Cerebellar nuclear complex (tissue), 1 donor: ENCODE data around the gene NDUFAB1.
"Not testable (repeated sequence)": the region's sequence is repeated elsewhere in the genome, so short reads cannot be mapped to it uniquely, and the experiment has no call there.

Experiments used
- DNase-seq, 2 experiments: peaks; one replicate each; lab custom pipeline; 2025; lab: John Stamatoyannopoulos, UW

Gene NDUFAB1

DNA sequence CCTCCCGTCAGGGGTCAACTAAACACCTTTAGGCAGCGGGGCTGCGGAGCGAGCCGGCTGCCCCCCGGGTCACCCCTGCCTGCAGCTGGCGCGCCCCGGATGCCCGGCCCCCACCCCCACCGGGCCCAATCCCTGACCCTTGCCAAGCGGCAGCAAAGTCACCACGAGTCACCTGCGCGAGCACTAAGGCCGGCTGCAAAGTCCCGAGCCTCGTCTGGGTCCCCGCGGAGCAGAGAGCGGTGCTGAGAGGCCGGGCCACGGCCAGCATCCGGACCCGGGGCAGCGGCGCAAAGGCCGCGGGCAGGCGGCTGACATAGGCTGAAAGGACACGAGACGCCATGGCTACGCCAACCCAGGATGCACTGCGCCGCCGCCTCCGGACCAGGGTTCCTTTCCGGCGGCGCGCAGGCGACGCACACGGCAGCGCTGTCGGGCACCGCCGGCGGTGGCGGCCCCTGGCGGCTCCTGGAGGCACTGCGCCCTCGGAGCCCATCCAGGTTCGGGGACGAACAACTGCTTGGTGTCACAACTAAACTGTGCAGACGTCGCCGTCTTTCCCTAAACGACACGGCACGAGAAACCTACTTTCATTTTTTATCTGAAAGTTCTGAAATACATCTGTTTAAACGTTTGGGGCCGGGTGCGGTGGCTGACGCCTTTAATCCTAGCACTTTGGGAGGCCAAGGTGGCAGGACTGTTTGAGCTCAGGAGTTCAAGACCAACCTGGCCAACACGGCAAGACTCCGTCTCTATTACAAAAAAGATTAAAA, at the start of gene NDUFAB1:
TSS of gene NDUFAB1 (minus strand) at position 366 of the 770 bp plus-strand sequence. CDS start at position 340, 26 bp downstream.
- DNase-seq: peak in 1 of 2 experiments; percentile 37

DNA sequence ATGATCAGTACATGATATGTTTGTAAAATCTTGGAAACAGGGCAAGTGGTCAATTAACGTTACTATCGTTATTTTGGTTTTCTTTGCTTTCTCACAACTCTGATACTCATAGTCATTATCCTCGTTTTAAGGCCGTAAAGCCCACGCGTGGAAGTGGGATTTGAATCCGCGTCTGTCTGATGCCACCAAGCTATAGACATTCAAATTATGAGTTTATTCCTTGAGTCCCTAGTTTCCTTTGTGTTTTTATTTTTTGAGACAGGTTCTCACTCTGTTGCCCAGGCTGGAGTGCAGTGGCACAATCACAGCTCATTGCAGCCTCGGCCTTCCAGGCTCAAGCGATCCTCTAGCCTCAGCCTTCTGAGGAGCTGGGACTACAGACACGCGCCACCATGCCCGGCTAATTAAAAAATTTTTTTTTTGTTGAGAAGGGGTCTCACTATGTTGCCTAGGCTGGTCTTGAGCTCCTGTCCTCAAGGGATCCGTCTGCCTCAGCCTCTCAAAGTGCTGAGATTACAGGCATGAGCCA, 46.2 kb upstream of the NDUFAB1 start:
- DNase-seq: no peak

DNA sequence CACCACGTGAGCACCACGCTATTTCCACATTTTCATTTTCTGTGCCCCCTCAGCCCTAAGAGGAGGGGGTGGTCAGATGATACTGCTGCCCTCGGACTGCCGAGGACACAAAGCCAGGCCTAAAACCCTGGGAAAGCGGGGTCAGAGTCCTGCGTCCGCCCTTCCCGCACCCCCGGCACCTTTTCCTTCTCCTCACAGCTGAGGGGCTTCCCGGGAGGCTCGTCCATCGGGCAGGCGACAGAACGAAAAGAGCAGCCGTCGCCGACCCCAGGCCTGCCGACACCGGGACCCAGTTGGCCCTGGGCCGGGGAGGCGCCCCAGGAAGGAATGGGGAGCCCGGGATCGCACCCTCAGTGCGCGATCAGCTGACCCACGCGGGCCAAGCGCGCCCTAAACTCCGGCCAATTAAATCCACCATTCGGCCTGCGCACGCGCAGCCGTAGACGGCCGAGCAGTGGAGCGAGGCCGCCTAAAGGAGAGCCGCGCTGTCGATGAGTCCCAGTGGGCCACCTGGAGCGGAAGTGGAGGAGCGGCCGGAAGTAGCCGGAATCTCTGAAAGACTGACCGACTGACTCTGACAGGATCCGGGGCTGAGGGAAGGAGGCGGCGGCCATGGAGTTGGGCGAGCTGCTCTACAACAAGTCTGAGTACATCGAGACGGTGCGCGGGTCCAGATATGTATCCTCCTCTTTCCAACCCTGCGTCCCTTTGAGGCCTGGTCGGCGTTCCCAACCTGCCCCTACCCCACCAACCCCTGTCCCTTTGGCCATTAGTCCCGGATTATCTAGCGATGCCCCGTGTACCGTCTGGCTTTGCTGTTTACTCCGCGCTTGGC, 45.0 kb upstream of the NDUFAB1 start, which contains the start of the genes DCTN5 and PALB2:
TSS of gene DCTN5 (plus strand) at position 536 of the 835 bp plus-strand sequence. CDS start at position 613, 77 bp downstream.
TSS of gene PALB2 (minus strand) at position 380 of the 835 bp plus-strand sequence. CDS start at position 227, 153 bp downstream.
- DNase-seq: peak; percentile 47 to 72

DNA sequence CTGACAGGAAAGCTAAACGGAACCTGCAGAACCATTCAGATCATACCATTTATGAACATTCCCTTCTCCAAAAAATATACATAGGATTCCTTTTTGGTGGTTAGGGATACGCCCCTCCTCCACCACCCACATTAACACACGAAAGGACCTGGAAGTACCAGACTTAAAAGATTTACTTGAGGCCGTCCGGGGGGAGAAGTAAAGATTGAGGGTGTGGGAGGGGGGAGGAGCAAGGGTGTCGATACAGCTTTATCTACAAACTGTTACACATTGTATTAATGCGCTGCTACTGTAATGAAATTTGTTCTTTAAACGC, 44.5 kb upstream of the NDUFAB1 start:
- DNase-seq: no peak

DNA sequence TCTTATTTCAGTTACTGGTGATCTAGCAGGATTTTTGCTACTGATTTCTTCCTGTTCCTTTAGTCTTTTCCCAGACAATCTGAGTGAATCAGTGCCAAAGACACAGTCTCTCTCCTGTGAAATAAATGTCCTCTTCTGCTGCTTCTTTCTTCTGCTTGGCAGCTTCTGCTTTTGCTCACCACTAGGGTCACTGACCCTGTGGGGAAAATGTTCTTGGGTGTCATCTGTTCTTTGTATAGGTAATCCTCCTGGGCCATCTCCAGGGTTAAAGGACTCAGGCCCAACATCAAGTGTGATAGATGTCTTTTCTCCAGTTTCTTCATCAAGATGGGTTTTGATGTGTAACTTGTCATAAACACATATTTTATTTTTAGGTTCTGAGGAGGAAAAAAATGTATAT, 39.8 kb upstream of the NDUFAB1 start:
- no peak for DNase-seq

DNA sequence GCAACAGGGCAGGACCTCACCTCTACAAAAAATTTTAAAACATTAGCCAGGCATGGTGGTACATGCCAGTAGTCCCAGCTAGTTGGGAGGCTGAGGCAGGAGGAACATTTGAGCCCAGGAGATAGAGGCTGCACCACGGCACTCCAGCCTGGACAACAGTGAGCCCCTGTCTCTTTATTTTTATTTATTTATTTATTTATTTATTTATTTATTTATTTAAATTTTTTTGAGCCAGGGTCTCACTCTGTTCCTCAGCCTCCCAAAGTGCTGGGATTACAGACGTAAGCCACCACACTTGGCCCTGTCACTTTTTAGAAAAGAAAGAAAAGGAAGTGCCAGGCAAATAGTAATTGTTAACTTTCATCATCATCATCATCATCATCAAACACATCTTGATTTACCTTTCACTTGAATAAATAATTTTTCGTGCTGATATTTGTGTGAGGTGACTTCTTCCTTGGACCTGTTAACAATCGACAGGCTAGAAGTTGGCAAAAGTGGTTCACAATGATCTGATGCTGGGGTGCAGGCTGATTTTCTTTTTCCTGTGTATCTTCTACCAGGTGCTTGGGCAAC, 38.4 kb upstream of the NDUFAB1 start:
- DNase-seq: no peak

DNA sequence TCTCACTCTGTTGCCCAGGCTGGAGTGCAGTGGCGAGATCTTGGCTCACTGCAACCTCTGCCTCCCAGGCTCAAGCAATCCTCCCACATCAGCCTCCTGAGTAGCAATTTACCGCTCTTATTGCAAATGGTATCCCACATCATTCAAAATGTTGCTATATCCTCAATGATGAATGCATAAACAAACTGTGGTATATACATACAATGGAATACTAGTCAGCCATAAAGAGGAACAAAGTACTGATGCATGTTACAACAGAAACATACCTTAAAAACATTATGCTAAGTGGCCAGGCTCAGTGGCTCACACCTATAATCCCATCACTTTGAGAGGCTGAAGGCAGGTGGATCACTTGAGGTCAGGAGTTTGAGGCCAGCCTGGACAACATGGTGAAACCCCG, 35.8 kb upstream of the NDUFAB1 start:
- DNase-seq: not testable (repeated sequence)

DNA sequence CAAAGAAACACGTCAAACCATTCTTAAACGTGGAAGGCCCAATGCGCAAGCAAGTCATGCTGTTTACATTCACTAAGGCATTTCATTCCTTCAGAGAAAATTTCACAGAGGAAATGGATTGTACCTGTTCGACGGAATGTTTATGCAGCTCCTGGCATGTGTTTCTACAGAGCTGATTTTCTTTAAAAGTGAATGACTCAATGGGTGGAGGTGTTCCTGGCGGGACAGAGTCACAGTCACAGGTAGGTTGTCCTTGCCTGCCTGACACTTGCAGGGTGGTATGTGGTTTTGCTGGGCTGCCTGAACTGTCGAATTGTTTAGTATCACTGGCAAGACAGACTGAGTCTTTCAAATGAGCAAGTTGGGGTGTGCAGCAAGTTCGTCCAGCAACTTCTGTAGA, 33.4 kb upstream of the NDUFAB1 start:
- DNase-seq: no peak

DNA sequence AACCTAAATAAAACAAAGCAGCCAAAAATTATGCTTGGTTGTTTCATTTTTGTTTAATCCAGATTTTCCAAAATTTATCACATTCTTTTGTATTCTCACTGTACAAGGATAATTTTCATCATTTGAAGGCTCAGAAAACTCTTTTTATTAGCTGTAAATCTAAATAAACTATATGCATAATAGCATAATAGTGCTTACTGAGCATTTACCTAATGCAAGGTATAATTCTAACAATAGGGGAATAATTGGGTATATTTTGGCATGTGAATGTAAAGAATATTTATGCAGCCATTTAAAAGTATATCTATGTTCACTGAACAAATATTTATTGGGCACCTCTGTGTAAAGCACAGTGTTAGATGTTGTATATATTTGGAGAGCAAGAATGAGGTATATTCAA, 28.0 kb upstream of the NDUFAB1 start:
- no peak for DNase-seq

DNA sequence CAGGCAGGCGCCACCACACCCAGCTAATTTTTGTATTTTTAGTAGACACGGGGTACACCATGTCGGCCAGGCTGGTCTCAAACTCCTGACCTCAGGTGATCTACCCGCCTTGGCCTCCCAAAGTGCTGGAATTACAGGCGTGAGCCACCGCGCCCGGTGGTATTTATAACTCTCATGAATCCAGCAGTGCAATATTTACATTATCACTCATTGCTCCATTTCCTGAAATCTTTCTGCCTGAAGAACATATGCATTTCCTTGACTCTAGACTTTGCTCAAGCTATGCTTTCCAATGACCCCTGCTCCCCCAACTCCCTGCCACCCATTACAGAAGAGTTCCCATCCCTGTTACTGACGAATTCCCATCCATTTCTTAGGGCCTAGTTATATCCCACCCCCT, 19.7 kb upstream of the NDUFAB1 start:
- no peak for DNase-seq

DNA sequence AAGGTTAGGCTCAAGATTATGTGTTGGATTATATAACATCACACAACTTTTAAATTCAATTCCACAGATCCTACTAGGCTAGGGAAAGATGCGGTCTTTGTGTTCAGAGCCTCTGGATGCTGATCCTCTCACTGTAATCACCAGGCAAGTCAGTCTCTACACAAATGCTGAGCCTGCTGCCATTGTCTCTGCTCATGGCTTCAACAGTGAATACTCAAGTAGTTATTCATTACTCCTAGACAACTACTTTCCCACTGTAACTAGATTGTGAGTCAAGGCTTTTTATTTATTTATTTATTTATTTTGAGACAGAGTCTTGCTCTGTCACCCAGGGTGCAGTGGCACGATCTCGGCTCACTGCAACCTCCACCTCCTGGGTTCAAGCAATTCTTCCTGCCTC, 15.8 kb upstream of the NDUFAB1 start:
- no peak for DNase-seq

DNA sequence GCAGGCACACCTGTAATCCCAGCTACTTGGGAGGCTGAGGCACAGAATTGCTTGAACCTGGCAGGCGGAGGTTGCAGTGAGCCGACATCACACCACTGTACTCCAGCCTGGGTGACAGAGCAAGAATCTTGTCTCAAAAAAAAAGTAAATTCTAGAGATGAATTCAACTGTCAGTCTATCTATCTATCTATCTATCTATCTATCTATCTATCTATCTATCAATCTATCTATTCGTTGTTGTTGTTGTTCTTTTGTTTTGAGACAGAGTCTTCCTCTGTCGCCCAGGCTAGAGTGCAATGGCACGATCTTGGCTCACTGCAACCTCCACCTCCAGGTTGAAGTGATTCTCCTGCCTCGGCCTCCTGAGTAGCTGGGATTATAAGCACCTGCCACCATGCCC, 14.8 kb upstream of the NDUFAB1 start:
- DNase-seq: not testable (repeated sequence)

DNA sequence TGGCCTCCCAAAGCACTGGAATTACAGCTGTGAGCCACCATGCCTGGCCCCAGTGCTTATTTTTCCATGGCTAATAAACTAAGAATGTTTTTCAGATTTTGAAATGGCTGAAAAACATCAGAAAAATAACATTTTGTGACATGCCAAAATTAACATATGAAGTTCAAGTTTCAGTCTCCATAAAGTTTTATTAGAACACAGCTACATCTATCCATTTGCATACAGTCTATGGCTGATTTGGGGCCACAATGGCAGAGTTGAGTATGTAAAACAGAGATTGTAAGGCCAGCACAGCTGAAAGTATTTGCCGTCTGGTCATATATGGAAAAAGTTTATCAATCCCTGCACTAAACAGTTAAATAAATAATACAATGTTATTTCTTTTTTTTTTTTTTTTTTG, 13.8 kb upstream of the NDUFAB1 start:
- DNase-seq: no peak

DNA sequence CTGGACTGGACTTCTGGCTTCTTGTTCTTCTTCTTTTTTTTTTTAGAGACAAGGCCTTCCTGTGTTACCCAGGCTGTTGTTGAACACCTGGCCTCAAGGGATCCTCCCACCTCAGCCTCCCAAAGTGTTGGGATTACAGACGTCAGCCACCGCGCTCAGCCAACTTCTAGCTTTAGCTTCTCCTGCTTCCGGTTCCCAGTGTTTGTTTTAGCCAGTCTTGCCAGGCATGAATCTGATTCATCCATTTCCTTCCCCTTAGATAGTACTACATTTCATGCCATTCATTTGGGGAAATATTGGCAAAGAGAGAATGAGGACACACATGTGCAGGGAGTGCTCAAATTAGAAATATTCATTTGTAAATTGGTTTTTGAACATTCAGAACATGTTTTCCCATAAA, 12.1 kb upstream of the NDUFAB1 start:
- DNase-seq: no peak

DNA sequence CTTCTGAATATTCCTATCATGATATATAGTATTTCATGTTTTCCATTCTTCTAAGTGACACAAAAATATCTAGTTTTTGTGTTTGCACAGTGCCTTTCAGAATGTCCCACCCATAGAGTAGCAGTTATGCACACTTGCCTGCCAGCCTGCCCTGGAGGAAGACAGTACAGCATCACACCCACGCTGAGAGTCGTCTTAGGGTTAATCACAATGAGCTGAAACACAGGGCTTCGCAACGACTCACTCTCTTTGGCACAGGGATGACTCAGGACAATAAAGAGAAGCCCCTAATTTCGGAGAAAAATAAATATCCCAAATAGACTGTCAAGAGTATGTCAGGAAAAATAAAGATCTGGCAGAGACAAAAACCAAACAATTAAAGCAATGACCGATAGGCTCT, 11.6 kb upstream of the NDUFAB1 start:
- DNase-seq: no peak

DNA sequence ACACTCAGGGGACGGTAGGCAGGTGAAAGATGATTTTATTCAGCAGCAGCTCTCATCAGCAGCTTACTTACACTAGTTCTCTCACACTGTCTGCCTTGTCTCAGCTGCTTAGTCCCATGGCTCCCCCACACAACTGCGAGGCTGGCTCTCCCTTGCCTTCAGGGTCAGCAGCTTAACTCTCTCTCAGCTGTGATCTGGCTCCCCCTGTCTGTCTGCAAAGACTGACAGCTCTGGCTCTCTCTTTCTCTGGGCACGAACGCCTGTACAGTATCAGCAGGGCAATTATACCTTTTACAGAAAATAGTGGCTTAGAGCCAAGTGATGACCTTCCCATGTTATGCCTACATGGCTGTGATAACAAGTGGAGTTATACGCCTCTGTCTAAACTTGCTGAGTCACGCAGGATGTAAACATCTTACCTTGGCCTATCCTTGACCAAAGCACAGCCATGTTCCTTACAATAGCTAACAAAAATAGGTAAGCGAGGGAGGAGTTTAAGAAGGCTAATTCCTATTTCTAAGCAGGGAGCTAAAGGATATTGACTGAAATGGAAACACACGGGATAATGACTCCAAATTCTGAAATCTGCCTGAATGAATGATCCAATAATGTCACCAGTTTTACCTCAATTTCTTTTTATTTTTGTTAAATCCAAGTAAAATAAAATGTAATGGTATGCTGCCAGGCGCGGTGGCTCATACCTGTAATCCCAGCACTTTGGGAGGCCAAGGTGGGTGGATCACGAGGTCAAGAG, 1.1 kb upstream of the NDUFAB1 start:
- no peak for DNase-seq

DNA sequence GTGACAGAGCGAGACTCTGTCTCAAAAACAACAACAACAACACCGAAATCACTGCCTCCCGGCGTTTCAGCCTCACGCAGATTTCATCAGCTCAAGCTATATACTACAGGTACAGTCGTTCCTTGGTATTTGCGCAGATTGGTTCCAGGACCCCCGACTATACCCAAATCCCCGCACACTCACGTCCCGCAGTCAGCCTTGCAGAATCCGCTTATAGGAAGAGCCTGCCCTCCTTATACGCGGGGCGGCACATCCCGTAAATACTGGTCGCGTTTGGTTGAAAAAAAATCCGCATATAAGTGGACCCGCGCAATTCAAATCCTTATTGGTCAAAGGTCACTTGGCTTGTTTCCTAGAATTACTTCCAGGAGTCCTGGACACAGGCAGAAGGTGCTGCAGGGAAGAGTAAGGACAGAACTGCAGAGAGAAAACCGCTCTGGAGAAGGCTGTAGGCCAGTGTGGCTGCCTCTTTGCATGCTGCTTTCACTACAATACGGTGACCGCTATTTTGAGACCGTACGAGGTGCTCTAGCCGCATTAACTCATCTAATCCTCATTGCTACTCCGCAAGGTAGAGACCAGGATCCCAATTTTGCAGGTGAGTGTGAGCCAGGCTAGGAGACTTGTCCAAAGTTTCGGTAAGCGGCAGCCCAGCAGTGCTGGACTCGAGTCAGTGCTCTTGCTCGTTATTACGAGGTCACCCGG, 718 bp downstream of the NDUFAB1 start:
- no peak for DNase-seq

DNA sequence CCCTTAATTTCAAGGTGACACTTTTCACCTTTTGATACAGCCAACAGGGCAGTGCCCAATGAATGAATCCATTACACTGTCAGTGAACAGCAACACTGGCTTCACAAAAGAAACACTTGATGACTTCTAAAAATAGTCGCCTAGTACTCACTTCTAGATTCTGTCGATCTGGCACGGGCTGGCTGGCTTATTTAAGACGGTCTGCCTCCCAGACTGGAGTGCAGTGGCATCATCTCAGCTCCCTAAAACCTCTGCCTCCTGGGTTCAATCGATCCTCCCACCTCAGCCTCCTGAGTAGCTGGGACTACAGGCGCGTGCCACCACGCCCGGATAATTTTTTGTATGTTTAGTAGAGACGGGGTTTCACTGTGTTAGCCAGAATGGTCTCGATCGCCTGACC, 1.9 kb downstream of the NDUFAB1 start:
- DNase-seq: no peak

DNA sequence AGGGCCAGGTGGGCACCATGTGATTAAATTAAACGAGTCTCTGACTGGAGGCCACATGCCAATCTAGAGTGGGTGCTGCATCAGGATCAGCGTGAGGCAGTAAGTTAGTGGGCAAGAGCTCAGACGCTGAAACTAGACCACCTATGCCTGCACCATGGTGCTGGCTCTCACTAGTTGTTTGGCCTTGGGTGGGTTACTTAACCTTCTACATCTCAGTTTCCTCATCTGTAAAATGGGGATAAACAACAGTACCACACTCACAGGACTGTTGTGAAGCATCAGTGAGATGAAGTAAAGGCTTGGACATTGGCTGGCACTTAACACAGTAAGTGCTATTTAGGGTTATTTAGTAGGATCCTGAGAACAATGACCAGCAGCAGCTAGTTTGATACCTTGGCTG, 5.9 kb downstream of the NDUFAB1 start:
- DNase-seq: no peak

DNA sequence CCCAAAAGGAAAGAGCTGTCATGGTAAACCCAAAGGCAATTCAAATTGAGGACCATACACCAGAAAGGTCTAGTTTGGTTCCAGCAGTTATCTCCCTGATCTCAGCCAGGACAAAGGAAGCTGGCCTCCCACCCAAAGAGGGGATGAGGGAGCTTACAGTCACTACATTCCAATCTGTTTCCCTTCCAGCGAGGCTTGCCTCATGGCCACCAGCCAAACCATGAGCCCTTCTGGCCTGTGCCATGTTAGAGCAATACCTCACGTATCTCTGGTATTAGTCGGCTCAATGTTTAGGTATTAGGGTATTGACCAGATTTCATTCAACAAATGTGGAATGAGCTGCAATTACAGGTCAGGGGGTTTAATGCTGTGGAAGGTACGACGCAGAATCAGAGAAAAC, 8.4 kb downstream of the NDUFAB1 start:
- DNase-seq: no peak
